Renal cortical epithelial cell (primary cell): ENCODE data around the gene KIF1A. TPM values are rescaled to one million over a fixed set of nuclear protein-coding genes. Genes with fewer than 3 reads are reported as not detected.

Source experiments
- DNase-seq: peaks from one replicate; pipeline ENCODE4 v3.0.0-alpha.2; 2011; ENCODE audit warnings: low read depth
- total RNA-seq: library from RNA; depleted of rRNA; stranded (reverse); fragments of >200 nt; gene quantifications from 2 replicates; pipeline ENCODE4 v1.2.3, GENCODE V29; 2014

KIF1A gene
- total RNA-seq, 1 donor from 2014 or later, result 0.45 TPM

- no peak for DNase-seq
These were observed 727 bp downstream of the KIF1A start for GRCh38 chr2:240819126-240819857.

GRCh38 chr2:240818293-240819125 is 1.5 kb downstream of the KIF1A start:
- no peak for DNase-seq

GRCh38 chr2:240817496-240818292 is 2.3 kb downstream of the KIF1A start:
- DNase-seq, result no peak

- no peak for DNase-seq
These were observed 3.2 kb downstream of the KIF1A start for GRCh38 chr2:240816584-240817495.

GRCh38 chr2:240815761-240816583 is 4.0 kb downstream of the KIF1A start:
- no peak for DNase-seq

GRCh38 chr2:240814946-240815760 is 4.9 kb downstream of the KIF1A start:
- no peak for DNase-seq

GRCh38 chr2:240814280-240814679 is 5.7 kb downstream of the KIF1A start:
- DNase-seq, result no peak

- no peak for DNase-seq
These were observed 6.6 kb downstream of the KIF1A start for GRCh38 chr2:240813231-240813921.

- no peak for DNase-seq
These were observed 7.3 kb downstream of the KIF1A start for GRCh38 chr2:240812721-240813120.

GRCh38 chr2:240812301-240812680 is 7.7 kb downstream of the KIF1A start:
- DNase-seq, result no peak

- no peak for DNase-seq
These were observed 8.4 kb downstream of the KIF1A start for GRCh38 chr2:240811346-240812300.

- no peak for DNase-seq
These were observed 9.4 kb downstream of the KIF1A start for GRCh38 chr2:240810621-240811020.

- DNase-seq, result no peak
These were observed 9.8 kb downstream of the KIF1A start for GRCh38 chr2:240810199-240810598.

- no peak for DNase-seq
These were observed 10.7 kb downstream of the KIF1A start for GRCh38 chr2:240809276-240809675.

GRCh38 chr2:240806459-240806858 is 13.6 kb downstream of the KIF1A start:
- no peak for DNase-seq

- no peak for DNase-seq
These were observed 14.0 kb downstream of the KIF1A start for GRCh38 chr2:240806006-240806405.

- DNase-seq, result no peak
These were observed 16.8 kb downstream of the KIF1A start for GRCh38 chr2:240803191-240803590.
